ENCODE measurements around the gene HFE. TPM values are rescaled to one million over a fixed set of nuclear protein-coding genes. Genes with fewer than 3 reads are reported as not detected.

The HFE gene
- total and polyA plus RNA-seq, 2 of the 13 experiments (the other 11 are each of a cell fraction or from before 2014, with no cell fraction given), result 3.7 to 6.3 TPM

DNA sequence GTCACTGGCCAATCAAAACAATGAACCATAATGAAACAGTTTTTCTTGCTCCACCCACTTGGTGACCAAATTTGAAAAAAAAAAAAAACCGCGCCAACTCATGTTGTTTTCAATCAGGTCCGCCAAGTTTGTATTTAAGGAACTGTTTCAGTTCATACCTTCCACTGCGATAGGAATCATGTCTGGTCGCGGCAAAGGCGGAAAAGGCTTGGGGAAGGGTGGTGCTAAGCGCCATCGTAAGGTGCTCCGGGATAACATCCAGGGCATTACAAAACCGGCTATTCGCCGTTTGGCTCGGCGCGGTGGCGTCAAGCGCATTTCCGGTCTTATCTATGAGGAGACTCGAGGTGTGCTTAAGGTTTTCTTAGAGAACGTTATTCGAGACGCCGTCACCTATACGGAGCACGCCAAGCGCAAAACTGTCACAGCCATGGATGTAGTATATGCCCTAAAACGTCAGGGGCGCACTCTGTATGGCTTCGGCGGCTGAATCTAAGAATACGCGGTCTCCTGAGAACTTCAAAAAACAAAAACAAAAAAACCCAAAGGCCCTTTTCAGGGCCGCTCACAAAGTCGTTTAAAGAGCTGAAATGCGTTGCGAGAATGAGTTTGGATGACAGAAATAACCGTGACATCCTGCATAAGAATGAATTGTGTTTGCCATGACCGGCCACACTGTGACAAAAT is 16.7 kb downstream of the HFE start (continued):
- TF ChIP-seq, protein P1, sequence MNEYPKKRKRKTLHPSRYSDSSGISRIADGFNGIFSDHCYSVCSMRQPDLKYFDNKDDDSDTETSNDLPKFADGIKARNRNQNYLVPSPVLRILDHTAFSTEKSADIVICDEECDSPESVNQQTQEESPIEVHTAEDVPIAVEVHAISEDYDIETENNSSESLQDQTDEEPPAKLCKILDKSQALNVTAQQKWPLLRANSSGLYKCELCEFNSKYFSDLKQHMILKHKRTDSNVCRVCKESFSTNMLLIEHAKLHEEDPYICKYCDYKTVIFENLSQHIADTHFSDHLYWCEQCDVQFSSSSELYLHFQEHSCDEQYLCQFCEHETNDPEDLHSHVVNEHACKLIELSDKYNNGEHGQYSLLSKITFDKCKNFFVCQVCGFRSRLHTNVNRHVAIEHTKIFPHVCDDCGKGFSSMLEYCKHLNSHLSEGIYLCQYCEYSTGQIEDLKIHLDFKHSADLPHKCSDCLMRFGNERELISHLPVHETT (CRISPR knock-in tag; conservative IDR thresholded peaks at IDR 0.05), result peak; percentile 87
- TF ChIP-seq ZNF143 (CRISPR knock-in tag; IDR thresholded peaks at IDR 0.05), result no peak
- TF ChIP-seq ZNF274 (CRISPR knock-in tag; IDR thresholded peaks at IDR 0.05), result peak; percentile 85; the same call in 1 of the 2 replicates
- TF ChIP-seq MED1 (CRISPR knock-in tag; IDR thresholded peaks at IDR 0.05), result peak; percentile 98
- TF ChIP-seq, protein P2, sequence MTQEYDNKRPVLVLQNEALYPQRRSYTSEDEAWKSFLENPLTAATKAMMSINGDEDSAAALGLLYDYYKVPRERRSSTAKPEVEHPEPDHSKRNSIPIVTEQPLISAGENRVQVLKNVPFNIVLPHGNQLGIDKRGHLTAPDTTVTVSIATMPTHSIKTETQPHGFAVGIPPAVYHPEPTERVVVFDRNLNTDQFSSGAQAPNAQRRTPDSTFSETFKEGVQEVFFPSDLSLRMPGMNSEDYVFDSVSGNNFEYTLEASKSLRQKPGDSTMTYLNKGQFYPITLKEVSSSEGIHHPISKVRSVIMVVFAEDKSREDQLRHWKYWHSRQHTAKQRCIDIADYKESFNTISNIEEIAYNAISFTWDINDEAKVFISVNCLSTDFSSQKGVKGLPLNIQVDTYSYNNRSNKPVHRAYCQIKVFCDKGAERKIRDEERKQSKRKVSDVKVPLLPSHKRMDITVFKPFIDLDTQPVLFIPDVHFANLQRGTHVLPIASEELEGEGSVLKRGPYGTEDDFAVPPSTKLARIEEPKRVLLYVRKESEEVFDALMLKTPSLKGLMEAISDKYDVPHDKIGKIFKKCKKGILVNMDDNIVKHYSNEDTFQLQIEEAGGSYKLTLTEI (CRISPR knock-in tag; conservative IDR thresholded peaks at IDR 0.05), result no peak
- TF ChIP-seq ZNF383 (CRISPR knock-in tag; IDR thresholded peaks at IDR 0.05; ENCODE audit: borderline replicate concordance), result peak; percentile 77; the same call in 1 of the 2 replicates
- TF ChIP-seq, protein P3, sequence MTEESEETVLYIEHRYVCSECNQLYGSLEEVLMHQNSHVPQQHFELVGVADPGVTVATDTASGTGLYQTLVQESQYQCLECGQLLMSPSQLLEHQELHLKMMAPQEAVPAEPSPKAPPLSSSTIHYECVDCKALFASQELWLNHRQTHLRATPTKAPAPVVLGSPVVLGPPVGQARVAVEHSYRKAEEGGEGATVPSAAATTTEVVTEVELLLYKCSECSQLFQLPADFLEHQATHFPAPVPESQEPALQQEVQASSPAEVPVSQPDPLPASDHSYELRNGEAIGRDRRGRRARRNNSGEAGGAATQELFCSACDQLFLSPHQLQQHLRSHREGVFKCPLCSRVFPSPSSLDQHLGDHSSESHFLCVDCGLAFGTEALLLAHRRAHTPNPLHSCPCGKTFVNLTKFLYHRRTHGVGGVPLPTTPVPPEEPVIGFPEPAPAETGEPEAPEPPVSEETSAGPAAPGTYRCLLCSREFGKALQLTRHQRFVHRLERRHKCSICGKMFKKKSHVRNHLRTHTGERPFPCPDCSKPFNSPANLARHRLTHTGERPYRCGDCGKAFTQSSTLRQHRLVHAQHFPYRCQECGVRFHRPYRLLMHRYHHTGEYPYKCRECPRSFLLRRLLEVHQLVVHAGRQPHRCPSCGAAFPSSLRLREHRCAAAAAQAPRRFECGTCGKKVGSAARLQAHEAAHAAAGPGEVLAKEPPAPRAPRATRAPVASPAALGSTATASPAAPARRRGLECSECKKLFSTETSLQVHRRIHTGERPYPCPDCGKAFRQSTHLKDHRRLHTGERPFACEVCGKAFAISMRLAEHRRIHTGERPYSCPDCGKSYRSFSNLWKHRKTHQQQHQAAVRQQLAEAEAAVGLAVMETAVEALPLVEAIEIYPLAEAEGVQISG (CRISPR knock-in tag; IDR thresholded peaks at IDR 0.05), result peak; percentile 87
- TF ChIP-seq TEAD2 (CRISPR knock-in tag; IDR thresholded peaks at IDR 0.05), result no peak
- TF ChIP-seq, protein P4, sequence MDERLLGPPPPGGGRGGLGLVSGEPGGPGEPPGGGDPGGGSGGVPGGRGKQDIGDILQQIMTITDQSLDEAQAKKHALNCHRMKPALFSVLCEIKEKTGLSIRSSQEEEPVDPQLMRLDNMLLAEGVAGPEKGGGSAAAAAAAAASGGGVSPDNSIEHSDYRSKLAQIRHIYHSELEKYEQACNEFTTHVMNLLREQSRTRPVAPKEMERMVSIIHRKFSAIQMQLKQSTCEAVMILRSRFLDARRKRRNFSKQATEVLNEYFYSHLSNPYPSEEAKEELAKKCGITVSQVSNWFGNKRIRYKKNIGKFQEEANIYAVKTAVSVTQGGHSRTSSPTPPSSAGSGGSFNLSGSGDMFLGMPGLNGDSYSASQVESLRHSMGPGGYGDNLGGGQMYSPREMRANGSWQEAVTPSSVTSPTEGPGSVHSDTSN (CRISPR knock-in tag; IDR thresholded peaks at IDR 0.05), result no peak
- TF ChIP-seq DNMT3B (CRISPR knock-in tag; conservative IDR thresholded peaks at IDR 0.05), result peak; percentile 78; the same call in 1 of the 2 replicates
- TF ChIP-seq, protein P5, sequence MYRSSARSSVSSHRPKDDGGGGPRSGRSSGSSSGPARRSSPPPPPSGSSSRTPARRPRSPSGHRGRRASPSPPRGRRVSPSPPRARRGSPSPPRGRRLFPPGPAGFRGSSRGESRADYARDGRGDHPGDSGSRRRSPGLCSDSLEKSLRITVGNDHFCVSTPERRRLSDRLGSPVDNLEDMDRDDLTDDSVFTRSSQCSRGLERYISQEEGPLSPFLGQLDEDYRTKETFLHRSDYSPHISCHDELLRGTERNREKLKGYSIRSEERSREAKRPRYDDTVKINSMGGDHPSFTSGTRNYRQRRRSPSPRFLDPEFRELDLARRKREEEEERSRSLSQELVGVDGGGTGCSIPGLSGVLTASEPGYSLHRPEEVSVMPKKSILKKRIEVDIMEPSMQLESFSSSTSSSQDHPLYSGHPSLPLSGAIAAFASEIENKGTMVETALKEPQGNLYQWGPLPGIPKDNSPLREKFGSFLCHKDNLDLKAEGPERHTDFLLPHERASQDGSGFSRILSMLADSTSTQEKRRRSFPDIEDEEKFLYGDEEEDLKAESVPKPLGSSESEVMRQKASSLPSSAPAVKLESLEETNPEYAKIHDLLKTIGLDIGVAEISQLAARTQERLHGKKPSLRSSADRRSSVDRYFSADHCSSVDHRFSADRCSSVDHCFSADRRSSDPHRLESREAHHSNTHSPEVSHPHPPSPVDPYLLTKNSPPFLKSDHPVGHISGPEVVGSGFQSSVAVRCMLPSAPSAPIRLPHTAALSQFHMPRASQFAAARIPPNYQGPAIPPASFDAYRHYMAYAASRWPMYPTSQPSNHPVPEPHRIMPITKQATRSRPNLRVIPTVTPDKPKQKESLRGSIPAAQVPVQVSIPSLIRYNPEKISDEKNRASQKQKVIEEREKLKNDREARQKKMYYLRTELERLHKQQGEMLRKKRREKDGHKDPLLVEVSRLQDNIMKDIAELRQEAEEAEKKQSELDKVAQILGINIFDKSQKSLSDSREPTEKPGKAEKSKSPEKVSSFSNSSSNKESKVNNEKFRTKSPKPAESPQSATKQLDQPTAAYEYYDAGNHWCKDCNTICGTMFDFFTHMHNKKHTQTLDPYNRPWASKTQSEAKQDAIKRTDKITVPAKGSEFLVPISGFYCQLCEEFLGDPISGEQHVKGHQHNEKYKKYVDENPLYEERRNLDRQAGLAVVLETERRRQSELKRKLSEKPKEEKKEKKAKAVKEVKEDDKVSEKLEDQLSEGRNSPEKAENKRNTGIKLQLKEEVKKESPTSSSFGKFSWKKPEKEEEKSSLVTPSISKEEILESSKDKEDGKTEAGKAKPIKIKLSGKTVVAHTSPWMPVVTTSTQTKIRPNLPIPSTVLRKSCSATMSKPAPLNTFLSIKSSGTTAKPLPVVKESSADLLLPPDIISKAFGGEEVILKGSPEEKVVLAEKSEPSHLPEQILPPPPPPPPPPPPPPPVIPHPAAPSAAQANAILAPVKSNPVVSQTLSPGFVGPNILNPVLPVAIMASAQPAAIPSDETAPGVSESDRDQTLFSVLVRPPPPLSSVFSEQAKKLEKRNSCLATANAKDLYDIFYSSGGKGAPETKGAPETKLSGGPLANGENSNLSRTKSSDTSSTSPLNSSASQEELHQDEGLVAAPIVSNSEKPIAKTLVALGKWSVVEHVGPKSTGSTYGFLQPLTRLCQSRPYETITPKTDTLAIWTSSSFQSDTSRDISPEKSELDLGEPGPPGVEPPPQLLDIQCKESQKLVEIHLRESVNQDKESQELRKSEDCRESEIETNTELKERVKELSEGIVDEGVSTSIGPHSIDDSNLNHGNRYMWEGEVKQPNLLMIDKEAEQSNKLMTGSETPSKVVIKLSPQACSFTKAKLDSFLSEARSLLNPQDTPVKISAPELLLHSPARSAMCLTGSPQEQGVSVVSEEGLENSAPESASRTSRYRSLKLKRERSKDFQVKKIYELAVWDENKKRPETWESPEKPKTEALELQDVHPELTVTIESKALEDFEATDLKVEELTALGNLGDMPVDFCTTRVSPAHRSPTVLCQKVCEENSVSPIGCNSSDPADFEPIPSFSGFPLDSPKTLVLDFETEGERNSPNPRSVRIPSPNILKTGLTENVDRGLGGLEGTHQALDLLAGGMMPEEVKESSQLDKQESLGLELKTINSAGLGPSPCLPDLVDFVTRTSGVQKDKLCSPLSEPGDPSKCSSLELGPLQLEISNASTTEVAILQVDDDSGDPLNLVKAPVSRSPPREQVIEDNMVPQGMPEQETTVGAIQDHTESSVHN (CRISPR knock-in tag; IDR thresholded peaks at IDR 0.05), result peak; percentile 97
- TF ChIP-seq ZNF660 (CRISPR knock-in tag; IDR thresholded peaks at IDR 0.05; ENCODE audit: borderline replicate concordance, low read depth), result peak; percentile 88; the same call in 1 of the 2 replicates
- peak; percentile 89 for TF ChIP-seq ZNF564 (CRISPR knock-in tag; IDR thresholded peaks at IDR 0.05)
